ENCODE measurements around the gene SALL4.

GRCh38 chr20:51739722-51740249 lies 62.5 kb downstream of the SALL4 start:
- no peak for TF ChIP-seq MAX (IDR thresholded peaks at IDR 0.05)
- TF ChIP-seq CTCF (IDR thresholded peaks at IDR 0.05; ENCODE audit: low read depth, low read length, missing input control): no peak
- TF ChIP-seq EGR1 (IDR thresholded peaks at IDR 0.05; ENCODE audit: low read depth in 2 of 2): no peak
- no peak for TF ChIP-seq GABPA (IDR thresholded peaks at IDR 0.05 in 1 of 2, conservative IDR thresholded peaks at IDR 0.05 in 1 of 2)
- no peak for TF ChIP-seq SP1 (IDR thresholded peaks at IDR 0.05)
- no peak for TF ChIP-seq REST (IDR thresholded peaks at IDR 0.05)
- no peak for TF ChIP-seq ATF3 (IDR thresholded peaks at IDR 0.05)
